ENCODE results near the gene ATF4.

- no peak for TF ChIP-seq CTCF (conservative IDR thresholded peaks at IDR 0.05)
- TF ChIP-seq ZFX (IDR thresholded peaks at IDR 0.05) = no peak
Observed at GRCh38 chr22:39518144-39518786, 2.1 kb upstream of the ATF4 start.
